AG08395 (cell line): ENCODE measurements around the gene ZFP82.

Experiments
- DNase-seq: peaks from one replicate; pipeline ENCODE4 v3.0.0; 2012; ENCODE audit warnings: mixed read lengths, low spot score

ZFP82 gene

DNA sequence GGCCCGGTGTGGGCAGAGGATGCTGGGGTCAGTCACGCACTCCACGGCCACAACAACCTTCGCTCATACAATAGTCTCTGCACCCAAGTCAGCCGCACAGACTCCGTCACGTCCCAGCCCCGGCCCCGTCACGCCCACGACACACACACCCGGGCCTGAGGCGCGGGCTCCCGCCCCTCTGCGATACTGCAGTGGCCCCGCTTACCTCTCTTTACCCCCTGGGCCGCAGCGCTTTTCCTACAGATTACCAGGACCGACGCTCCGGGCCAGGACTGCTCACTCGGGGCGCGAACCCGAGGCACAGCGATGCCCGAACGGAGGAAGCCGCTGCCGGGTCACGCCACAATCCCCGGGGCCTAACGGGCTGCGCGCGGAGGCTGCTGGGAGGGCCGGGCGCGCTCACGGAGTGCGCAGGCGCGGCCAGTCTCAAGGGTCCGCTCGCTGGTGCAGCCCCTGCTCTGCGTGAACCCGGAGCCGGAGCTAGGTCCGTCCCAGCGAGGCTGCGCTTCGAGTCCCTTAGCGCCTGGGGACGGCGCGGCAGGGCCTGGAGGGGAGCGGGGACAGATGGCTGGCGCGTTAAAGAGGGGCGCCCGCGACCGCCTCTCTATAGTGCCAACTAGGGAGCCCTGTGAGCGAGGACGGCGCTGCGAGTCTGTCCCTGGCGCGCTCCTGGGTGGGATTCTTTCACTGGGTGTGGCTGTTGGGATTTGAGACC, at the start of gene ZFP82:
Gene ZFP82 (minus strand): TSS at position 358 of the 715 bp plus-strand sequence. CDS start 8,855 bp downstream, outside the sequence.
- DNase-seq: peak; percentile 95

DNA sequence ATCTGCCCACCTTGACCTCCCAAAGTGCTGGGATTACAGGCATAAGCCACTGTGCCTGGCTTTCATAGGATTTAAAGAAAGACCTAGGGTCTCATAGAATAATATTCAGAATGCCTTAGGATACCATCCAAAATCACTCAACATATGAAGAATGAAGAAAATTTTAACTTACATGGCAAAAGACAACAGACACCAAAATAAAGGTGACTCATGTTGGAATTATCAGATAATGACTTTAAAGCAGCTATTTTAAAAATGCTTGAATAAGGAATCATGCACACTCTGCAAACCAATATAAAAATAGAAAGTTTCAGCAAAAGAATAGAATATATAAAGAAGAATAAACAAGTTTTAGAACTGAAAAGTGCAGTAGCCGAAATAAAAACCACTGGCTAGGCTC, 41.6 kb upstream of the ZFP82 start:
- DNase-seq: peak; percentile 44

DNA sequence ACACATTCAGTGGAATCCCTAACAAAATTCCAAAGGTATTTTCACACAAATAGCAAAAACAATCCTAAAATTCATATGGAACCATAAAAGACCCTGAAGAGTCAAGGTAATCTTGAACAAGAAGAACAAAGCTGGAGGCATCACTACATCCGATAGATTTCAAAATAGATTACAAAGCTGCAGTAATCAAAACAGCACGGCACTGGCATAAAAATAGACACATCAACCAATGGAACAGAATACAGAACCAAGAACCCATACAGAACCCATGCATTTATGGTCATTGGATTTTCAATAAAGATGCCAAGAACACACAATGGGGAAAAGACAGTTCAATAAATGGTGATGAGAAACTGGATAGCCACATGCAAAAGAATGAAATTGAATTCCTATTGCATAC, 38.4 kb upstream of the ZFP82 start:
- no peak for DNase-seq

DNA sequence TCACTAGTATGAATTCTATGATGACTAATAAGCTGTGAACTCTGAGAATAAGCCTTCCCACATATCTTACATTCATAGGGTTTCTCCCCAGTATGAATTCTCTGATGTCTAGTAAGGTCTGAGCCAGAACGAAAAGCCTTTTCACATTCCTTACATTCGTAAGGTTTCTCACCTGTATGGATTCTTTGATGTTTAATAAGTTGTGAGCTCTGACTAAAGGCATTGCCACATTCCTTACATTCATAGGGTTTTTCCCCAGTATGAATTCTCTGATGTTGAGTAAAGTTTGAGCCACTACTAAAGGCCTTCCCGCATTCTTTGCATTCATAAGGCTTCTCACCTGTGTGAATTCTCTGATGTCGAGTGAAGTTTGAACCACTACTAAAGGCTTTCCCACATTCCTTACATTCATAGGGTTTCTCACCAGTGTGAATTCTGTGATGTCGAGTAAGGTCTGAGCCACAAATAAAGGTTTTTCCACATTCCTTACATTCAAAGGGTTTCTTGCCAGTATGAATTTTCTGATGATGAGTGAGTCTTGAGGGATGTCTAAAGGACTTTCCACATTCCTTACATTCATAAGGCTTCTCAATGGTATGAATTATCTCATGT, 30.7 kb upstream of the ZFP82 start:
- DNase-seq: no peak

DNA sequence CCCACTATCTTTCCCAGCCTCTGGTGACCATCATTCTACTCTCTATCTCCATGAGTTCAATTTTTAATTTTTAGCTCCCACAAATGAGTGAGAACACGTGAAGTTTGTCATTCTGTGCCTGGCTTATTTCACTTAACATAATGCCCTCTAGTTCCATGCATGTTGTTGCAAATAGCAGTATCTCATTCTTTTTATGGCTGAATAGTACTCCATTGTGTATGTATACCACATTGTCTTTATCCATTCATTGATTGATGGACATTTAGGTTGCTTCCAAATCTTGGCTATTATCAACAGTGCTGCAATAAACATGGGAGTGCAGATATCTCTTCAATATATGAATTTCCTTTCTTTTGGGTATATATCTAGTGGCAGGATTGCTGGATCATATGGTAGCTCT, 22.9 kb upstream of the ZFP82 start:
- DNase-seq: no peak

DNA sequence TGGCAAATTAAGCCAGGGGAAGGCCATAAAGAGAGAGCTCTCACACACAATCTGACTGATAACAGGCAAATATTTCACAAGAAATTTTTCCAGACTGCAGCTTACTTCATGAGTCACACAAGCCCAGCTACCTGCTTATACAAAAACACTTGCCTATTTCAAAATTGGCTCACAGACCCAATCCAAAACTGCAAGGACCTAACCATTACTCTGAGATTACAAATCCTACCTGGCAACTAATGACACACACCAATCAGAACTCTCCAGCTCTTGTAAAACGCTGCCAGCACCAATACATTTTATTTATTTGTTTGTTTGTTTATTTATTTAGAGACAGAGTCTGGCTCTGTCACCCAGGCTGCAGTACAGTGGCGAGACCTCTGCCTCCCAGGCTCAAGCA, 18.1 kb upstream of the ZFP82 start:
- DNase-seq: no peak

DNA sequence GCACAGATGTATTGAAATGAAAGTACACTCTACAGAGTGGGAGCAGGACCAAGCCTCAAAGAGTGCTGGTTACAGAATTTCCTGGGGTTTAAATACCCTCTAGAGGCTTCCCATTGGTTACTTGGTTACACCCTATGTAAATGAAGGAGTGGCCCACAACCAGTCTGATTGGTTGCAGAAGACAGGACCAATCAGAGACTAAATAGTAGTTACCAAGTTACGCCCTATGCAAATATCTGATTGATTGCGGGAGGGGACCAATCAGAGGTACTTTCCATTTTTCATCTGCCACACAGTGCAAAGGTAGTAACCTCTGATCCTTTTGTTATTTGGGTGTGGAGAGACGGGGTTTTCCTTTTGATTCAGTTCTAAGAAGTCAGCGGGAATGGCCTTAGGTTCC, 5.5 kb upstream of the ZFP82 start:
- no peak for DNase-seq

DNA sequence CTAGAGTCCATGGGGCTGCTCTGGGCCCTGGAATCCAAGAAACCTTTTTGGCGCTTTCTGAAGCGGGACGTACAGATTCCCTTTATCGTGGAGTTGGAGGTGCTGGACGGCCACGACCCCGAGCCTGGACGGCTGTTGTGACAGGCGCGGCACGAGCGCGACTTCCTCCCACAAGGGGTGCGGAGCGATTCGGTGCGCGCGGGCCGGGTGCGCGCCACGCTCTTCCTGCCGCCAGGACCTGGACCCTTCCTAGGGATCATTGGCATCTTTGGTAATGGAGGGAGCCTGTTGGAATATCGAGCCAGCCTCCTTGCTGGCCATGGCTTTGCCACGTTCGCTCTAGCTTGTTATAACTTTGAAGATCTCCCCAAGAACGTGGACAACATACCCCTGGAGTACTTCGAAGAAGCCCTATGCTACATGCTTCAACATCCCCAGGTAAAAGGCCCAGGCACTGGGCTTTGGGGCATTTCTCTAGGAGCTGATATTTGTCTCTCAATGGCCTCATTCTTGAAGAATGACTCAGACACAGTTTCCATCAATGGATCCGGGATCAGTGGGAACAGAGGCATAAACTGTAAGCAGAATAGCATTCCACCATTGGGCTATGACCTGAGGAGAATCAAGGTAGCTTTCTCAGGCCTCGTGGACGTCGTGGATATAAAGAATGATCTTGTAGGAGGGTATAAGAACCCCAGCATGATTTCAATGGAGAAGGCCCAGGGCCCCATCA, 3.5 kb upstream of the ZFP82 start:
- no peak for DNase-seq

DNA sequence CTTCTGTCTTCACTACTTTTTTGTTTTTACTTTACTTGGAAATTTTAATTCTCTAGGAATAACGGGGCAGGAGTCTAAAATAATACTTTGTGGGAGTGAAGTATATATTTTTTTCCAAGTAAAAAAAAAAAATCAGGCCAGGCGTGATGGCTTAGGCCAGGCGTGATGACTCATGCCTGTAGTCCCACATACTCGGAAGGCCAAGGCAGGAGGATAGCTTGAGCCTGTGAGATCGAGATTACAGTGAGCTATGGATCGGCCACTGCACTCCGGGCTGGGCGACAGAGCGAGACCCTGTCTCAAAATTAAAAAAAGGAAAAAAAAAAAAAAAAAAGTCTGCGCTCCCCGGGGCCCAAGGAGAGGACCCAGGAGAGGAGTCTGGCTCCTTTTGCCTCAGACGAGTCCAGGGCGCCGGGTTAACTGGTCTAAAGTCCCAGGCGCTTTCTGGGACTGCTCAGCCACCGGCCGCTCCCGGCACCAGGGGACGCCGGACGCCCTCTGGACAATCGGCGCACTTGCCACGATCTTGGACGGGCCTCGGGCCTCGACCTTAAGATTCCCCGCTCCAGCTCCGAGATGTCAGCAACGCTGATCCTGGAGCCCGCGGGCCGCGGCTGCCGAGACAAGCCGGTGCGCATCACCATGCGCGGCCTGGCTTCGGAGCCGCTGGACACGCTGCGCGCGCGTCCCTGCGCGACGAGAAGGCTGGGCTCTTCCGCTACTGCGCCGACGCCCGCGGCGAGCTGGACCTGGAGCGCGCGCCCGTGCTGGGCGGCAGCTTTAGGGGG, 2.7 kb upstream of the ZFP82 start:
- DNase-seq: peak; percentile 15

DNA sequence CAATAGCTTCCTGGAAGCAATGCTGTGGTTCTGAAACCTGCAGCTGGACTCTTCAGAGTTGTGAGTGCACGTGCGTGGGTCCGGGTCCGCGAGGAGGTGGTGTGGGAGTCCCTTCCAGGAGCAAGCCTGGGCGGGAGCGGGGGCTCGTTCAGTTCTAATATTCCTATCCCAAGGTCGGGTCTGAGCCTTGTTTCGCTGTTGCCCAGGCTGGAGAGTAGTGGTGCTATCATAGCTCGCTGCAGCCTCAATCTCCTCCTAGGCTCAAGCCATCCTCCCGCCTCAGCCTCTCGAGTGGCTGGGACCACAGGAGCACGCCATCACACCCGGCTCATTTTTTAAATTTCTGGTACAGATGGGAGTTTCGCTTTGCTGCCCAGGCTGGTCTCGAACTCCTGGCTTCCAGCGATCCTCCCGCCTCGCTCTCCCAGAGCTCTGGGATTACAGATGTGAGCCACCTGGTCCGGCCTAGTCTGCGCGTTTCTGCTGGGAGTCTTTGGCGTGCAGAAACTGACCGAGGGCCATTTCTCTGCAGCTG, 625 bp downstream of the ZFP82 start:
- DNase-seq: no peak

DNA sequence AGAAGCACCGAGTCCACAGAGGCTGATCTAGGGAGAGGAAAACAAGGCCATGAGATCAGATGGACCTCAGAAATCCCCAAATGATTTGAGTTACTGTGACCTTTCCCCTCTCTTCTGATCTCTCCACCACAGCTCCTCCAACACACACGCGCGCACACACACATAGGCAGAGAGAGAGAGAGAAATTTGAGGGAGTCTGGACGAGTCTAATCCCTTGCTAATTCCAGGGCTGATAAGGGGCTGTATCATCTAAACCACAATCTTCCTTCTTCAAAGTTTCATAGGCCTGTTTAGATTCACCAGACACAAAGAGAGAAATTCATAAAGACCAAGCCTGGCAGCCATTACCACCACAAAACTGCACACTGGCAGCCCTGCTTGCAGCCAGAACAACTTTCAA, 8.6 kb downstream of the ZFP82 start:
- DNase-seq: no peak

DNA sequence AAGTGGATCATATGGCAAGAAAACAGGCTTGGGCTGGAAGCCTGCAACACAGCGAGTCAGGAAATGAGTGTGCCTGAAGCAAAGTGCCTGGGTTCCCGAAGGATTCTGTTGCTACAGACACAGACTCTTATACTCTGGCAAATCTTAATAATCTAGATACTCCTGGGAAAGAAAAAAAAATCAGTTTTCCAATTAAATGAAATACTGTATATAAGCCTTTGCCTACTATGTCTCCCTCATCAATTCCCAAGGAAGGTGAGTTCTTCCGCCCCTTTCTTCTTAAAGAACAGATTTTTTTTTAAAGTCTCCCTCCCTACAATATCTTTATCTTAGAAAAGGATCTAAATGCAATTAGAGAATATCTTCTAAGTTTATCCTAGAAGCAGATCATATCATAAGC, 10.3 kb downstream of the ZFP82 start:
- no peak for DNase-seq

DNA sequence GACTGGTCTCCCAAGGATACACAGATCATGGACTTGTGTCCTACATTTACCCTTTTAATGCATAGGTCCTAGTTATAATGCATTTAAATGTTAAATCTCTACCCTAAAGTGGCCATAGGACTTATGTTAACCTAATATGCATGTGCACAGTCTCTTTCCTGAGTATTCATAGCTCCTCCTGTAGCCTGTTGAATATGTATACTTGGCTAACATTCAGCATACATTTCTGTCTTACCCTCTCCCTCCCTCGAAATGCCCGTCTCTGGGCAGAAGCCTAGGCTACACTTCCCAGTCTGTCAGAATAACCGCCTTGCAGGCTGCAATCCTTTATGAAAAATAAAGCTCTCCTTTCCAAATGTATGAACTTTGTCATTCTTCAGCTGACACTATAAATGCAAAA, 13.9 kb downstream of the ZFP82 start:
- no peak for DNase-seq

DNA sequence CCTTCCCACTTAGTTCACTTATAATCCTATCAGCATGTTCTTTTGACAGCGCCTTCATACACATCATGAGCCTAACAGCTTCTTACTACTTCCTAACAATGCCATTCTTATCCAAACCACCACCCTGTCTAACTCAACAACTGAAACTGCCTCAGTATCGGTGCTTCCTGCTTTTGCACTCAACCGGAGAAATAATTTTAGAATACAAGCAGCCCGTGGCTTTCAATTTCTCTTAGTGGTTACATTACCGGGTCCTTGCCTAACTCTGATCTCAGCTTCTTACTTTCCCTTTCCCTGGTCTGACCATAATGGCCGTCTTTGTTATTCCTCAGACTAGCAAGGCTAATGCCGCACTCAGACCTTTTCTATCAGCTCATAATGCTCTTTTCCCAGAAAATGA, 17.0 kb downstream of the ZFP82 start:
- no peak for DNase-seq

DNA sequence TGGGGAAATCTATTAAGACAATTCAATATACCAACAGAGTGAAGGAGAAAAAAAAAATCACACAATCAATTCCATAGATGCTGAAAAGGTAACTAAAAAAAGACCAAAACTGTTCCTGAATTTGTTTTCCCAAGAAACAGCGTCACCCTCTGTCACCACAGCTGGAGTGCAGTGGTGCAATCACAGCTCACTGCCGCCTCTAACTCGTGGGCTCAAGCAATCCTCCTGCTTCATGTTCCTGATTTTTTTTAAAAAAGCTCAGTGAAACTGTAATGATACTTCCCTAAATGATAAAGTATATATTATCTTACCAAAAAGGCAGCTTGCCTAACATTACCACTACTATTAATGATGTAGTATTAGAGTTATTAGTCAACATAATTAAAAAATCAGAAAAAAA, 19.9 kb downstream of the ZFP82 start:
- DNase-seq: no peak

DNA sequence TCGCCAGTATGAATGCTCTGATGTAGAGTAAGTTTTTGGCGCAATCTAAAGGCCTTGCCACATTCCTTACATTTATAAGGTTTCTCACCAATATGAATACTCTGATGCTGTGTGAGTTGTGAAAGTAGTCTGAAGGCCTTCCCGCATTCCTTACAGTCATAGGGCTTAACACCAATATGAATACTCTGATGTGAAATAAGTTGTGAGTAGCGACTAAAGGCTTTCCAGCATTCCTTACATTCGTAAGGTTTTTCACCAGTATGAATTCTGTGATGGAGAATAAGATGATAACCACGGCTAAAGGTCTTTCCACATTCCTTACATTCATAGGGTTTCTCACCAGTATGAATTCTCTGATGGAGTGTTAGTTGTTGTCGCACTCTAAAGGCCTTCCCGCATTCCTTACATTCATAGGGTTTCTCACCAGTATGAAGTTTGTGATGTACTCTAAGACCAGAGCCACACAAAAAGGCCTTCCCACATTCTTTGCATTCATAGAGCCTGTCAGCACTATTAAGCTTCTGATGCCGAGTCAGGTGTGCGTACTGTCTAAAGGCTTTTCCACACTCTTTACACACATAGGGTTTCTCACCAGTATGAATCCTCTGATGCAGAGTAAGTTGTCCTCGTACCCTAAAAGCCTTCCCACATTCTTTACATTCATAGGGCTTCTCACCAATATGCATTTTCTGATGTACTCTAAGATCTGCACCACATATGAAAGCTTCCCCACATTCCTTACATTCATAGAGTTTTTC, 25.3 kb downstream of the ZFP82 start:
- no peak for DNase-seq

DNA sequence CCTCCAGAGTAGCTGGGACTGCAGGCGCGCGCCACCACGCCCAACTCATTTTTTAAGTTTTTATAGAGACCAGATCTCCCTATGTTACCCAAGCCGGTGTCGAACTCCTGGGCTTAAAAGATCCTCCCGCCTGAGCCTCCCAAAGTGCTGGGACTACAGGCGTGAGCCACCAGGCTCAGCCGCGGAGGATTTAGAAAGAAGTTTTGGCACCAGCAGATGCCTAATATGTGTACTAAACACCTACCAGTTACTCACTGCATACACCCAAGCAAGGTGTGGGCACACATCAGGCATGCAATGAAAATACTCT, 39.0 kb downstream of the ZFP82 start:
- DNase-seq: no peak

DNA sequence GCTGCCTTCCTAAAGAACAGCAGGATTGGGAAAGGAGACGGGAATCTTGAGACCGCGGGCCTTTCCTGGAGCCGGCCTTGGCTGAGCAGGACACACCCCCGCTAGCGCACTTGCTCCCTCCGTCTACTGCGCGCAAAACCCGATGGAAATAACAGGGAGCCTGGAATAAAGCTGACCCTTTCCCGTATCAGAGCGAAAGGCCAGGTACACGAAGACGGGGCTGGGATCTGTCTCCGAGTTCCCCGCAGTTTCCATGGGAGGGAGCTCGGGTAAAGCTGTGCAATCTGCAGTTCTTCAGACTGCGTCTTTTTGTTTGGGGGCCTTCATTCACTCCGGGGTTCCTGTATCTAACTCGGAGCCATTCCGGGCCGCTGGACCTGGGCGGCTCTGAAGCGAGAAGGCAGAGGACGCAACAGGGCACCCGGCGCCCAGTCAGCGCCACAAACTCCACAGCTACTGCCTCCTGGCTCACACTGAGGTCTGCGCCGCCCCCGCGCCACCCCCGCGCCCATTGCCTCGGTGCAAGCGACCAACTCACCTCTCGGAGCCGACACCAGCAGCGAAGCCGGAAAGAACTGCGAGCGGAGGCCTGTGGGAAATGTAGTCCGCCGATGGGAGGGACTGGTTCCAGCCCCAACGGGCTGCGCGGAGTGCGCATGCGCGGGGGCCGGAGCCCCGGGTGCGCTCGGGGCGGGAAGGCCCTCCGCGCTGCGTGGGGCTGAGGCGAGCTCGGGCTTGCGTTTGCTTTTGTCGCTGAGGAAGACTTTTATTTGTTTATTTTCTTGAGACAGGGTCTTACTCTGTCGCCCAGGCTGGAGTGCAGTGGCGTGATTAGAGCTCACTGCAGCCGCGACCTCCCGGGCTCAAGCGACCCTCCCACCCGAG, 39.6 kb downstream of the ZFP82 start, which contains the start of gene ZFP14:
Gene ZFP14 (minus strand): TSS at position 577 of the 885 bp plus-strand sequence. CDS start 11,309 bp downstream, outside the sequence.
- peak; percentile 100 for DNase-seq

DNA sequence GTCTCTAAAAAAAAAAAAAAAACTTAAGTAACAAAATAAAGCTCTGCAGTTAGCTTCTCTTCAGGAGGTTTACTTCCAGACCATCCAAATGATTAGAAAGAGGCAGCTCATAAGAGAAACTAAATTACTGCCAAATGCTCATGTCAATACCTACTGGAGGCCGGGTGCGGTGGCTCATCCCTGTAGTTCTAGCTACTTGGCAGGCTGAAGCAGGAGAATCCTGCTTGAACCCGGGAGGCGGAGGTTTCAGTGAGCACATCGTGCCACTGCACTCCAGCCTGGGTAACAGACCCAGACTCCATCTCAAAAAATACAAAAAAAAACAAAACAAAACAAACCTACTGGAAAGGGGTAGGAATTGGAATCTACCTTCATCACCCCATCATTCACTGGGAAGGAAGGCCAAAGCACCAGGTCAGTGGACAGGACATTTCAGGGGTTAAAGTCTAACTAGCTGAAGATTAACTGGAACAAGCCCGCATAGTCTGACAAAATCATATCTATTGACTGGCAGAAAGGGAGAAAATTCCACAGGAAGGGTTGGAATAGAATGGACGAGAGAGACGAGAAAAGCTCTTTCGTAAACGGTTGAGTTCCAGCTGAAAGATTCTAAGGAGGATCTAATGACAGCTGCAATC, 40.8 kb downstream of the ZFP82 start:
- no peak for DNase-seq

DNA sequence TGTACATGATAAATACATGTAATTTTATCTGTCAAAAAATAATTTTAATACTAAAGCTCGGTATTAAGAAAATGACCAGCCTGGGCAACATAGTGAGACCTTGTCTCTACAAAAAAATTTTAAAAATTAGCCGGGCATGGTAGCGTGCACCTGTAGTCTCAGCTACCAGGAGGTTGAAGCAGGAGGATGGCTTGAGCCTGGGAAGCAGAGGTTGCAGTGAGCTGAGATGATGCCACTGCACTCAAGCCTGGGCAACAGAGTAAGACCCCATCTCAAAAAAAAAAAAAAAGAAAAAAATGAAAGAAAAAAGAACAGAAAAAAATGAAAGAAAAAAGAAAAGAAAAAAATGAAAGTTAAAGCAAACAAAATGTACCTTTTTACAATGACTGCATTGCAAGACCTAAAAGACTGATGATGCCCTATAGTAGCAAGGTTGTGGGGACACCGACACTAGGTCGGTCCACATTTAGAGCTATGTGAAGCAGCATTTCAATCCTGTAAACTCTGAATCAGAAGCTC, 44.7 kb downstream of the ZFP82 start:
- no peak for DNase-seq
